HepG2 (cell line): Measurements from ENCODE around the gene KRTAP20-2.

Source experiments
- NFE2L1 ChIP-seq: sonication (generic); formaldehyde crosslinking; IDR thresholded peaks from 2 replicates; pipeline ENCODE4 v1.4.0; 2020; ENCODE audit warnings: missing genetic modification reagents, mild to moderate bottlenecking, borderline replicate concordance
- NFIC ChIP-seq: IDR thresholded peaks from 2 replicates; pipeline ENCODE4 v1.6.1; 2012; ENCODE audit warnings: mild to moderate bottlenecking, low read length, inconsistent platforms
- NR2F6 ChIP-seq, 2 experiments: IDR thresholded peaks; 2 replicates each; pipeline ENCODE4 v1.6.1; 2016; ENCODE audit warnings: antibody characterized with exemption in 1 of 2, mild to moderate bottlenecking in 1 of 2
- POLR2A ChIP-seq, 2 experiments: IDR thresholded peaks; 2 replicates each; pipeline ENCODE4 v1.6.1; 2011; ENCODE audit warnings: low read depth in 2 of 2, low read length in 2 of 2, mild to moderate bottlenecking in 1 of 2, moderate library complexity in 1 of 2; ENCODE audit not compliant: insufficient read depth in 1 of 2
- SMC3 ChIP-seq: IDR thresholded peaks from 2 replicates; pipeline ENCODE4 v1.6.1; 2011; ENCODE audit warnings: low read length, improper control_type of control experiment
- TAF1 ChIP-seq: sonication (generic); formaldehyde crosslinking; IDR thresholded peaks from 2 replicates; pipeline ENCODE4 v1.4.0; 2020; ENCODE audit warnings: missing genetic modification reagents
- TF ChIP-seq, protein P1 (sequence below): sonication (generic); formaldehyde crosslinking; IDR thresholded peaks from 2 replicates; pipeline ENCODE4 v1.4.0; 2020; ENCODE audit warnings: low read depth, mild to moderate bottlenecking, missing genetic modification reagents
- TF ChIP-seq, protein P2 (sequence below): sonication (generic); formaldehyde crosslinking; IDR thresholded peaks from 2 replicates; pipeline ENCODE4 v1.4.0; 2020; ENCODE audit warnings: missing genetic modification reagents
- TF ChIP-seq, protein P3 (sequence below): sonication (generic); formaldehyde crosslinking; IDR thresholded peaks from one replicate; pipeline ENCODE4 v1.5.1; 2020; ENCODE audit warnings: mild to moderate bottlenecking, missing genetic modification reagents; ENCODE audit errors: not compliant biosample characterization
- TF ChIP-seq, protein P4 (sequence below): sonication (generic); formaldehyde crosslinking; IDR thresholded peaks from 2 replicates; pipeline ENCODE4 v1.5.0; 2020; ENCODE audit warnings: mild to moderate bottlenecking, missing genetic modification reagents, moderate library complexity
- TF ChIP-seq, protein P5 (sequence below): sonication (generic); formaldehyde crosslinking; IDR thresholded peaks from 2 replicates; pipeline ENCODE4 v1.5.0; 2020; ENCODE audit warnings: missing genetic modification reagents

DNA sequence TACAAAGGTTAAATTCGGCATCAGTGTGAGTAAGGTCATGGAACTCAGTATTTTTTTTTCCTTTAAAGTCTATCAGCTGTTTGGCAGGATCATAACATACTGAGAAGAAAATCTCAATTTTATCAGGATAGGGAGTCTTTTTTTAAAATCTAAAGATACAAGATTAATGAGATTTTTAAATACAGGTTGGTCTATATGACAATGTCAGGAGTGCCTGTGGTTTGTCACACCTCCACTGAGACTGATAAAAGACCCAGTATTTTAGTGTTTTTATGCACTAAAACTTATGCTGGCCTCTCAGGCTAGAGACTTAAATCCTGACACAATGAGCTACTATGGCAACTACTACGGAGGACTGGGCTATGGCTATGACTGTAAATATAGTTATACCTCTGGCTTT is 7.6 kb downstream of the KRTAP20-2 start, which contains the start of gene KRTAP20-3:
- TF ChIP-seq NFE2L1 (CRISPR knock-in tag) (no peak), POLR2A (IDR thresholded peaks at IDR 0.05; ENCODE audit: insufficient read depth in 1 of 2, low read depth in 2 of 2, low read length in 2 of 2) (no peak), NR2F6 (IDR thresholded peaks at IDR 0.05) (no peak), NR2F6 (CRISPR knock-in tag; IDR thresholded peaks at IDR 0.05) (no peak), NFIC (no peak), TAF1 (no peak), SMC3 (no peak)
- TF ChIP-seq, protein P1, sequence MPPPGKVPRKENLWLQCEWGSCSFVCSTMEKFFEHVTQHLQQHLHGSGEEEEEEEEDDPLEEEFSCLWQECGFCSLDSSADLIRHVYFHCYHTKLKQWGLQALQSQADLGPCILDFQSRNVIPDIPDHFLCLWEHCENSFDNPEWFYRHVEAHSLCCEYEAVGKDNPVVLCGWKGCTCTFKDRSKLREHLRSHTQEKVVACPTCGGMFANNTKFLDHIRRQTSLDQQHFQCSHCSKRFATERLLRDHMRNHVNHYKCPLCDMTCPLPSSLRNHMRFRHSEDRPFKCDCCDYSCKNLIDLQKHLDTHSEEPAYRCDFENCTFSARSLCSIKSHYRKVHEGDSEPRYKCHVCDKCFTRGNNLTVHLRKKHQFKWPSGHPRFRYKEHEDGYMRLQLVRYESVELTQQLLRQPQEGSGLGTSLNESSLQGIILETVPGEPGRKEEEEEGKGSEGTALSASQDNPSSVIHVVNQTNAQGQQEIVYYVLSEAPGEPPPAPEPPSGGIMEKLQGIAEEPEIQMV (CRISPR knock-in tag), result no peak
- TF ChIP-seq, protein P2, sequence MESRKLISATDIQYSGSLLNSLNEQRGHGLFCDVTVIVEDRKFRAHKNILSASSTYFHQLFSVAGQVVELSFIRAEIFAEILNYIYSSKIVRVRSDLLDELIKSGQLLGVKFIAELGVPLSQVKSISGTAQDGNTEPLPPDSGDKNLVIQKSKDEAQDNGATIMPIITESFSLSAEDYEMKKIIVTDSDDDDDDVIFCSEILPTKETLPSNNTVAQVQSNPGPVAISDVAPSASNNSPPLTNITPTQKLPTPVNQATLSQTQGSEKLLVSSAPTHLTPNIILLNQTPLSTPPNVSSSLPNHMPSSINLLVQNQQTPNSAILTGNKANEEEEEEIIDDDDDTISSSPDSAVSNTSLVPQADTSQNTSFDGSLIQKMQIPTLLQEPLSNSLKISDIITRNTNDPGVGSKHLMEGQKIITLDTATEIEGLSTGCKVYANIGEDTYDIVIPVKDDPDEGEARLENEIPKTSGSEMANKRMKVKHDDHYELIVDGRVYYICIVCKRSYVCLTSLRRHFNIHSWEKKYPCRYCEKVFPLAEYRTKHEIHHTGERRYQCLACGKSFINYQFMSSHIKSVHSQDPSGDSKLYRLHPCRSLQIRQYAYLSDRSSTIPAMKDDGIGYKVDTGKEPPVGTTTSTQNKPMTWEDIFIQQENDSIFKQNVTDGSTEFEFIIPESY (CRISPR knock-in tag), result no peak
- TF ChIP-seq, protein P3, sequence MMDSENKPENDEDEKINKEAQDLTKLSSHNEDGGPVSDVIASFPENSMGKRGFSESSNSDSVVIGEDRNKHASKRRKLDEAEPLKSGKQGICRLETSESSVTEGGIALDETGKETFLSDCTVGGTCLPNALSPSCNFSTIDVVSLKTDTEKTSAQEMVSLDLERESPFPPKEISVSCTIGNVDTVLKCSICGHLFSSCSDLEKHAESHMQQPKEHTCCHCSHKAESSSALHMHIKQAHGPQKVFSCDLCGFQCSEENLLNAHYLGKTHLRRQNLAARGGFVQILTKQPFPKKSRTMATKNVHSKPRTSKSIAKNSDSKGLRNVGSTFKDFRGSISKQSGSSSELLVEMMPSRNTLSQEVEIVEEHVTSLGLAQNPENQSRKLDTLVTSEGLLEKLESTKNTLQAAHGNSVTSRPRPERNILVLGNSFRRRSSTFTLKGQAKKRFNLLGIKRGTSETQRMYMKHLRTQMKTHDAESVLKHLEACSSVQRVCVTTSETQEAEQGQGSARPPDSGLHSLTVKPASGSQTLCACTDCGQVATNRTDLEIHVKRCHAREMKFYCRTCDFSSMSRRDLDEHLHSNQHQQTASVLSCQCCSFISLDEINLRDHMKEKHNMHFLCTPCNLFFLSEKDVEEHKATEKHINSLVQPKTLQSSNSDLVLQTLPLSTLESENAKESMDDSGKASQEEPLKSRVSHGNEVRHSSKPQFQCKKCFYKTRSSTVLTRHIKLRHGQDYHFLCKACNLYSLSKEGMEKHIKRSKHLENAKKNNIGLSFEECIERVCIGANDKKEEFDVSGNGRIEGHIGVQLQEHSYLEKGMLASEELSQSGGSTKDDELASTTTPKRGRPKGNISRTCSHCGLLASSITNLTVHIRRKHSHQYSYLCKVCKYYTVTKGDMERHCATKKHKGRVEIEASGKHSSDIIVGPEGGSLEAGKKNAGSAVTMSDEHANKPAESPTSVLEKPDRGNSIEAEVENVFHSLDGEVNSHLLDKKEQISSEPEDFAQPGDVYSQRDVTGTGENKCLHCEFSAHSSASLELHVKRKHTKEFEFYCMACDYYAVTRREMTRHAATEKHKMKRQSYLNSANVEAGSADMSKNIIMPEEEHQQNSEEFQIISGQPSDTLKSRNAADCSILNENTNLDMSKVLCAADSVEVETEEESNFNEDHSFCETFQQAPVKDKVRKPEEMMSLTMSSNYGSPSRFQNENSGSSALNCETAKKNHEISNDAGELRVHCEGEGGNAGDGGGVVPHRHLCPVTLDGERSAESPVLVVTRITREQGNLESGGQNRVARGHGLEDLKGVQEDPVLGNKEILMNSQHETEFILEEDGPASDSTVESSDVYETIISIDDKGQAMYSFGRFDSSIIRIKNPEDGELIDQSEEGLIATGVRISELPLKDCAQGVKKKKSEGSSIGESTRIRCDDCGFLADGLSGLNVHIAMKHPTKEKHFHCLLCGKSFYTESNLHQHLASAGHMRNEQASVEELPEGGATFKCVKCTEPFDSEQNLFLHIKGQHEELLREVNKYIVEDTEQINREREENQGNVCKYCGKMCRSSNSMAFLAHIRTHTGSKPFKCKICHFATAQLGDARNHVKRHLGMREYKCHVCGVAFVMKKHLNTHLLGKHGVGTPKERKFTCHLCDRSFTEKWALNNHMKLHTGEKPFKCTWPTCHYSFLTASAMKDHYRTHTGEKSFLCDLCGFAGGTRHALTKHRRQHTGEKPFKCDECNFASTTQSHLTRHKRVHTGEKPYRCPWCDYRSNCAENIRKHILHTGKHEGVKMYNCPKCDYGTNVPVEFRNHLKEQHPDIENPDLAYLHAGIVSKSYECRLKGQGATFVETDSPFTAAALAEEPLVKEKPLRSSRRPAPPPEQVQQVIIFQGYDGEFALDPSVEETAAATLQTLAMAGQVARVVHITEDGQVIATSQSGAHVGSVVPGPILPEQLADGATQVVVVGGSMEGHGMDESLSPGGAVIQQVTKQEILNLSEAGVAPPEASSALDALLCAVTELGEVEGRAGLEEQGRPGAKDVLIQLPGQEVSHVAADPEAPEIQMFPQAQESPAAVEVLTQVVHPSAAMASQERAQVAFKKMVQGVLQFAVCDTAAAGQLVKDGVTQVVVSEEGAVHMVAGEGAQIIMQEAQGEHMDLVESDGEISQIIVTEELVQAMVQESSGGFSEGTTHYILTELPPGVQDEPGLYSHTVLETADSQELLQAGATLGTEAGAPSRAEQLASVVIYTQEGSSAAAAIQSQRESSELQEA (CRISPR knock-in tag), result no peak
- TF ChIP-seq, protein P4, sequence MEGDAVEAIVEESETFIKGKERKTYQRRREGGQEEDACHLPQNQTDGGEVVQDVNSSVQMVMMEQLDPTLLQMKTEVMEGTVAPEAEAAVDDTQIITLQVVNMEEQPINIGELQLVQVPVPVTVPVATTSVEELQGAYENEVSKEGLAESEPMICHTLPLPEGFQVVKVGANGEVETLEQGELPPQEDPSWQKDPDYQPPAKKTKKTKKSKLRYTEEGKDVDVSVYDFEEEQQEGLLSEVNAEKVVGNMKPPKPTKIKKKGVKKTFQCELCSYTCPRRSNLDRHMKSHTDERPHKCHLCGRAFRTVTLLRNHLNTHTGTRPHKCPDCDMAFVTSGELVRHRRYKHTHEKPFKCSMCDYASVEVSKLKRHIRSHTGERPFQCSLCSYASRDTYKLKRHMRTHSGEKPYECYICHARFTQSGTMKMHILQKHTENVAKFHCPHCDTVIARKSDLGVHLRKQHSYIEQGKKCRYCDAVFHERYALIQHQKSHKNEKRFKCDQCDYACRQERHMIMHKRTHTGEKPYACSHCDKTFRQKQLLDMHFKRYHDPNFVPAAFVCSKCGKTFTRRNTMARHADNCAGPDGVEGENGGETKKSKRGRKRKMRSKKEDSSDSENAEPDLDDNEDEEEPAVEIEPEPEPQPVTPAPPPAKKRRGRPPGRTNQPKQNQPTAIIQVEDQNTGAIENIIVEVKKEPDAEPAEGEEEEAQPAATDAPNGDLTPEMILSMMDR, result no peak
- TF ChIP-seq, protein P5, sequence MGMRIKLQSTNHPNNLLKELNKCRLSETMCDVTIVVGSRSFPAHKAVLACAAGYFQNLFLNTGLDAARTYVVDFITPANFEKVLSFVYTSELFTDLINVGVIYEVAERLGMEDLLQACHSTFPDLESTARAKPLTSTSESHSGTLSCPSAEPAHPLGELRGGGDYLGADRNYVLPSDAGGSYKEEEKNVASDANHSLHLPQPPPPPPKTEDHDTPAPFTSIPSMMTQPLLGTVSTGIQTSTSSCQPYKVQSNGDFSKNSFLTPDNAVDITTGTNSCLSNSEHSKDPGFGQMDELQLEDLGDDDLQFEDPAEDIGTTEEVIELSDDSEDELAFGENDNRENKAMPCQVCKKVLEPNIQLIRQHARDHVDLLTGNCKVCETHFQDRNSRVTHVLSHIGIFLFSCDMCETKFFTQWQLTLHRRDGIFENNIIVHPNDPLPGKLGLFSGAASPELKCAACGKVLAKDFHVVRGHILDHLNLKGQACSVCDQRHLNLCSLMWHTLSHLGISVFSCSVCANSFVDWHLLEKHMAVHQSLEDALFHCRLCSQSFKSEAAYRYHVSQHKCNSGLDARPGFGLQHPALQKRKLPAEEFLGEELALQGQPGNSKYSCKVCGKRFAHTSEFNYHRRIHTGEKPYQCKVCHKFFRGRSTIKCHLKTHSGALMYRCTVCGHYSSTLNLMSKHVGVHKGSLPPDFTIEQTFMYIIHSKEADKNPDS (CRISPR knock-in tag), result no peak
